HG03354 (cell line): ENCODE results near the gene DAP.

Source experiments
- ATAC-seq: cut with Tn5 transposase; IDR thresholded peaks from one replicate; pipeline ENCODE4 v1.9.1; 2021; ENCODE audit warnings: mild to moderate bottlenecking; ENCODE audit not compliant: unreplicated experiment, poor library complexity, severe bottlenecking

DAP gene

DNA sequence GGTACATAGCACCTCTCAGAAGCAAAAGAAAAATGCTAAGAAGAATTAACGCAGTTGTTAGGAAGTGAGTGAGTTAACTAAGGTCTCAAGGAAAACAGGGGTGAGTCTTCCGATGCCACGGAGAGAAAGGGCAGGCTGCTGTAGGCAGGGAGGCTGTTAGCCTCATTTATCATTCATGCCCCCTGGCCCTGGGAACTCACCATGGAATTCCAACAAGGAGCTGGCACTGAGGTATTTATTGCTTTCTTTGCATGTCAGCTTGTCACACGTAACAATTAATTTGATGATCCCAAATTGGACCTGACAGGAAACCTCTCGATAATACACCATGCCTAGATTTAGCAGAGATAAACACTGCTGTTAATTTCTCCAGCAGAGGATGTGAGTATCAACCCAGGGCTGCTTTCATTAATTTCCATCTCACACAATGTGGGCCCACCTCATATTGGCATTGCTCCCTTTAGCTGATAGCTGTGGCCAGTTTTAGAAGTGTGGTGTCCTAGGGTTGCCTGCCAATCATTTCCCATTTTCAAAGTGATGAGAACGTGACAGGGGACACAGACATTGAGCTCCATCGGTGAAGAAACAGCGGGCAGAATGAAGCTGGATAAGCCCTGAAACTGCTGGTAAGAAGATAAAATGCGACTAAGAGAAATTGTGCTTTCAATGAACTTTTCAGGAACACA, 45.3 kb downstream of the DAP start:
- no peak for ATAC-seq

- peak; percentile 66 for ATAC-seq
These were observed 48.3 kb downstream of the DAP start for GRCh38 chr5:10712574-10713366.

DNA sequence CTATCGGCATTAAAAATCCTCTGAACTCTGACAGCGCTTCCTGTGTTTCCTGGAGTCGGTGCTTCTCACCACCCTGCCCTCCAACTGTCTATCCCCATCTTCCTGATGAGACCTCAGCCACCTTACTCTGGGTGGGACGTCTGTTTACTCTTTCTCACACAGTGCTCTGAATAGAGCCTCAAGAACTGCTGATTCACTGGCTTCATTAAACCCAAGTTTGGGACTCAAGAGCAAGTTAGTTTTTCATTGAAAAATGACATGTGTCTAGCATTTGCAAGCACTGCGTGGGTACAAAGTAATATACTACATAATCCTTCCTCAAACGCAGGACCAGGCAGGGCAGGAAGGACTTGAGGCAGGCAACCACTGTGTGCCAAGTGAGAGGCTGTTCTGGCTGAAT, 49.5 kb downstream of the DAP start:
- no peak for ATAC-seq

- no peak for ATAC-seq
These were observed 50.4 kb downstream of the DAP start for GRCh38 chr5:10710513-10711128.

GRCh38 chr5:10709933-10710332, 51.1 kb downstream of the DAP start:
- ATAC-seq: no peak

- ATAC-seq: no peak
These were observed 51.6 kb downstream of the DAP start for GRCh38 chr5:10709409-10709808.

DNA sequence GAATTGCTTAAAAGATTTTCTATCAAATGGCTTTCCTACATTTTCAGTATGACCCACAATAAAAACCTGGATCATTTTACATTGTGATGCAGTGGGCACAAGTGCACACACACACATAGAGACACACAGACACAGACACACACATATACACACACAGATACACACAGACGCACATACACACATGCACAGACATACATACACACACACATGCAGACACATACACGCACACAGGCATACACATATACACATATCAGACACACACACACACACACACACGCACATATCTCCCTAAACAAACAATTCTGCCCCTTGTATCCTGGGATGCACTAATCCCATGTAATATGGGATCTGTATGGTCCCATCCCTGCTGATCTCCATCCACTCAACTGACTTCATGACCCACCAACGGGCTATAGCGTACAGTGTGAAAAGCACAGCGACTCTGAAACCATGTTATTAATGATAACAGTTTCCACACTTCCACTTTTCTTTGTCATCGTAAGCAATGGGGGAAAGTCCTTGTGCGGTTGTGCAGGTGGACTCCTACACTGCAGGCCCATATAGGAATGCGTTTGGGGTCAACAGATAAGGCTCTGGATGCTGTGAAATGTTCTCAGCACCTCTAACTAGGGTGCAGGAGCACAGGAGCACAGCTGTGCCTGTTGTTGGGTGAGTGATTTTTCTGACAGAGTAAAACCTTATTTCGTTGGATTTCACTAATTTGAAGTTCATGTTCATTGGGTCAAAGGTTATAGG, 52.7 kb downstream of the DAP start:
- ATAC-seq: no peak

DNA sequence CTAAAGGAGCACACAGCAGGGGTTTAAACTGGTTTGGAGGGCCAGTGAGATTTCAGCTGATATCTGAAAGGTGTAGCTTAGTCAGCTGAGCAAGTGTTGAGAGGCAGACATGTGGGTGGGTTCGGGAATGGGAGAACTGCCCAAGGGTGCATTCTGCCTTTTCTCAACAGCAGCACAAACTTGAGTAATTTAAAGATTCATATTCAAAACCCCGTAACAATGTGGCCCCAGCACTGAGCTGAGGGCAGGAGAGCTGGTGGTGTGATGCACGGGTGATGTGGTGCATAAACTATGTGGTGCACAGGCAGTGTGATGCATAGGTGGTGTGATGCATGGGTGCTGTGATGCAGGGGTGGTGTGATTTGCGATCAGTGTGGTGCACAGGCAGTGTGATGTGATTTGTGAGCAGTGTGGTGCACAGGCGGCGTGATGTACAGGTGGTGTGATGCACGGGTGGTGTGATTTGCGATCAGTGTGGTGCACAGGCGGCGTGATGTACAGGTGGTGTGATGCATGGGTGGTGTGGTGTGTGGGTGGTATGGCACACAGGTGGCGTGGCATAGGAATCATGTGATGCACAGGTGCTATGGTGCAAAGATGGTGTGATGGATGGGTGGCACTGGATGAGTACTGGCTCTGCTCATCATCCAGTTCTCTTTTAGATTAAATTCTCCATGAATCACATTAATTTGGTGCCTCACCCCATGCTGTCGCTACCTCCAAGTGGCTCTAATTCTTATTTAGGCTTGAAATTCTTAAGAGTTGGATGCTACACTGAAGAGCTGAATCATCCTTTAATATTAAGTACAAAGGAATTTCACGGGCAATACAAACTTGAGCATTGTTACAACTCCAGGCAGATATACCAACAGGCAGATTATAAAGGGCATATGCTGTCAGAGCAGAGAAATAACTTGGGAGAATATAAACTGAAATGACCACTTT, 53.6 kb downstream of the DAP start:
- no peak for ATAC-seq

DNA sequence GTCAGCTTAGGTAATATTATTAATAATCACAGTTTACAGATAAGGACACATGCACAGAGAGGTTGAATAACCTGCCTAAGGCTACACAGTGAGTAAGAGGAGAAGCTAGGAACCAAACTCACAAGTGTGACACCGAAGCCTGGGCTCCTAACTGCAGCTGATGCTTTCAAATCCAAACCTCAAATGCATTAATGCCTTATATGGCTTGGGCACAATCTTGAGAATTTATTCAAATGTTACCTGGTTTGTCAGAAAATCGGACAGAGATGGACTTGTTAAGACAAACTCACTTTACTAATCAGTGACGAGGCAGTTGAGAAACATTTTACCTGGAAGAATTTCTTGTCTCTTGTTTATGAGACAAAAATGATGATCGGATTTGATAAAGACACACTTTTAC, 54.7 kb downstream of the DAP start:
- ATAC-seq: no peak

DNA sequence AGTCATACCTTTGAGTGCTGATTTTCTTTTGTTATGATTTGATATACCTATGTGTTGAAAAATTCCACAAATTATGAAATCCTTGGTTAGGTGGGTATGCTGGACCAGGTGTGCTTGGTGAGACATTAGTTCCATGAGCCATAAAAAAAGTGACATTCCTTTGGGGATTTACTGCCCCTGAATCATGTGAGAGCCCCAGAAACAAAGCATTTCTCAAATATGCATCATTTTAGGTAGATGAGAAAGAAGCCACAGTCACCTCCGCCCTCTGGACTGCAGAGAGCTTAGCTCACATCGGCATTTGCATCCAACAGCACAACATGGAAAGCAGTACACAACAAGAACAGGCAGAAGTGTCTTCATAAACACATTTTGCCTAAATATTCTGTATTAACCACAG, 55.3 kb downstream of the DAP start:
- ATAC-seq: no peak

GRCh38 chr5:10704949-10705621, 55.9 kb downstream of the DAP start:
- ATAC-seq: peak; percentile 35

DNA sequence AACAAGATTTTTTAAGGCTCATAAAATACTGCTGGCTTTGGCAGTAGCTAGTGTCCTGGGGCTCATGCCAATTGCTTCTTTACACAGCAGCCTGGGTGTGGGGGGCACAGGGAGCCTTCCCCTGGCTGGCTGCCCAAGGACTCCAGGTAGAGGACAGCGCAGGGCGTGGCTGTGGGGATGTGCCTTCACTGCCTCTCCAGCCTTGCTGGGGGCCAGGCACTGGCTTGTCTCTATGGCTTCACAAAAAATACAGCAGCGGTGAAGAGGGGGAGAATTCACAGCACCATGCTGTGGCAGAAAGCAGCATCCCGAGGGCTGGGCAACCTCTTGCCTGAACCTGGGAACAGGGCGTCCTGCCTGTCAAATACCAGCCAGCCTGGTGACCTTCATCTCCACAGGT, 57.4 kb downstream of the DAP start:
- no peak for ATAC-seq

- ATAC-seq: no peak
These were observed 58.0 kb downstream of the DAP start for GRCh38 chr5:10702911-10703491.

GRCh38 chr5:10702040-10702629, 58.9 kb downstream of the DAP start:
- ATAC-seq: no peak

DNA sequence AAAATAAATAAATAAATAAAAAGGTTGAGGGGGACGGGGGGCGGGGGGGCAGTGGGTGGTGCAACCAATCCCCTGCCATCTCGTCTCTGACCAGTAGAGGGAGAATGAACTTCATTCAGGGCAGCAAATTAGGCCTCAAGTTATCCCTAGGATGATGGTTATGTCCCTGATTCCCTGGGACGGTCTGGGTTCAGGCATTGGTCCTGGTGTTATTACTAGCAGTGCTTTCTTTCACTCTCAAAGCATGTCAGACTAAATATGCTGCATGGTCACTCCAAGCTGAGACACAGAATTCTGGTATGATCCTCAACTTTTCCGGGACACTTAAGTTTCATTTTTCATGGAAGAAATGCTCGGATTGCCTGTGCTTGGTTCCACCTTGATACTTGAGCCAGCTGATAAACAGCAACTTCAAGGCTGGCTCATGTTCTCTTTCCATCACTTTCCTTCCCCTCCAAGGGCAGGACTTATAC, 59.4 kb downstream of the DAP start:
- ATAC-seq: no peak

- ATAC-seq: peak; percentile 0
These were observed 60.5 kb downstream of the DAP start for GRCh38 chr5:10700516-10700915.

DNA sequence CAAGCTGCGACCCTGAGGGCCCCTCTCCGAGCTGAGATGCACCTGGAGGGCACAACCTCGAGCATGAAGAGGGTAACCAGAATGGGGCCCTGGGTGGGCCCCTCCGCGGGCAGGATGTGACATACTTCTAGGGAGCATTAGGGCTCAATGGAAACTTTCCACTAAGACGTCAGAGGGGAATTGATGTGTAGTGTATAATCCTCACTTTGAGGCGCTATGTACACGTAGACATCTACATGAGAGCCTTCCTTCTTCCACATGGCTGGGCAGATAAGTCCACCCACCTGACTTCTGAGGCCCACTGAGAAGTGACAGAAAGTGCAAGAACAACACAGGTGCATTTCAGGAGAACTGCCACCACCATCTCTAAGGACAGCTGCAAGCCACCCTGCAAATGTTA, 61.0 kb downstream of the DAP start:
- peak; percentile 78 for ATAC-seq
